Measurements from ENCODE around the gene CASZ1.

GRCh38 chr1:10662090-10662688, 134.3 kb downstream of the CASZ1 start:
- TF ChIP-seq CTCF (IDR thresholded peaks at IDR 0.05): no peak
- no peak for TF ChIP-seq POLR2A (IDR thresholded peaks at IDR 0.05)

Data from testis (tissue), 2 donors.